ENCODE results near the gene PPFIBP1. TPM values are rescaled to one million over a fixed set of nuclear protein-coding genes. Genes with fewer than 3 reads are reported as not detected.
A peak's percentile ranks its signal among the peaks of the same experiment; 100 is the strongest.

Gene PPFIBP1
- total RNA-seq, 1 experiment from 2014 or later = 88.6 TPM

DNA sequence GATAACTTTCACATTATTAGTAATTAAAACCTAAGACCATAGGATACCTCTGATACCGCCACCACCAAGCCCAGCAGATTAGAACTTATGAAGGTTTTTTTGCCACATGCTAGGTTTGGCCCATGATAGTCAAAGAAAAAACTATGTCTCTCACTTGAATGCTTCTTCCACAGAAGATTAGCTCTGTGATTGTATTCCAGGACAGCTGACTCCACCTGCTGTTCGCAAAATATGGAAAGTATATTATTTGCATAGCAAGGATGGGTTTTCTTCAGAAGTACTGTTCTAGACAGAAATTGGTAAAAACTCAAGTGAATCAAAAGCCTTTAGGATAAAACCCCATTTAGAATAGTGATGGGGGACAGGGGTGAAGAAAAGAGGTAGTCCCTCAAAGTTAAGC, 42.2 kb downstream of the PPFIBP1 start:
- POLR2A ChIA-PET = interaction anchor here (0.6 to 0.7 kb wide), 2 partner anchors 8 to 106 kb away, joined by 5 to 13 read pairs; no protein-coding TSS in a partner anchor
- no peak for ATAC-seq

DNA sequence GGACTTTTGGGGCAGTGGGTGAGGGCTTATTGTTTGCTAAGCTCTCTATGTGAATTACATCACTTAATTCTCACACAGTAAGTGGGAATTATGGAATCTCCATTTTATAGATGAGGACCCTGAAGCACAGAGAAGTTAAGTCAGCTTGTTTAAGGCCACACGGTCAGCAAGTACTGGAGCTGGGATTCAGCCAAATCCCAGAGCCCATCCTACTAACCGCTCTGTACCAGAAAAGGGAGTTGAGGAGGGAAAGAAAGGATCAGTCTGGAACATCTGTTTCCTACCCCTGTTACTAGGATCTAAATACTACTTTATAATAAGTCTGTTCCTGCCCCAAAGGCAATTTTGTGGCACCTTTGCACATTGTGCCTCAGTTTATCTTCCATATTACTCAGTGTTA, 42.6 kb downstream of the PPFIBP1 start:
- ChIA-PET POLR2A (no interaction called here), CTCF (interaction anchor here (0.8 kb wide), 1 partner anchor 27 kb away, joined by 3 read pairs; no protein-coding TSS in a partner anchor)
- Histone ChIP-seq H3K4me3 (ENCODE audit: low read depth in 2 of 2, low read length in 2 of 2) (no peak overlapping the region), H3K9me3 (ENCODE audit: control insufficient read depth, insufficient read depth, low read depth, low read length) (no peaks in the 10 kb centered on the region), H3K4me1 (ENCODE audit: control insufficient read depth, insufficient read depth, low read length) (peaks cover 17% of the 10 kb centered on the region), H3K27ac (ENCODE audit: low read length) (no peak overlapping the region), H3K27me3 (ENCODE audit: control insufficient read depth, insufficient read depth, low read length) (no peaks in the 10 kb centered on the region), H3K36me3 (ENCODE audit: control insufficient read depth, insufficient read depth, low read length) (no peaks in the 10 kb centered on the region)
- DNase-seq (ENCODE audit: low read depth, low spot score) = no peak
- no peak for ATAC-seq
- intact Hi-C loops (cut with micrococcal nuclease; ENCODE audit: unreplicated experiment) (no loop called here), in situ Hi-C loops (cut with HindIII; ENCODE audit: low pct_unique_long_range_greater_than_20kb, low sequenced_read_pairs) (no loop called here)
- no peak for TF ChIP-seq TCF7L2 (IDR thresholded peaks at IDR 0.05; ENCODE audit: low read depth, low read length)
- no TSS peak for BruUV-seq (replicated peaks)

More for the DNA sequence above, 42.2 kb downstream of the PPFIBP1 start:
- in situ Hi-C loops (cut with HindIII; ENCODE audit: low pct_unique_long_range_greater_than_20kb, low sequenced_read_pairs) = no loop called here
- TF ChIP-seq TCF7L2 (IDR thresholded peaks at IDR 0.05; ENCODE audit: low read depth, low read length) (no peak), SIN3A (IDR thresholded peaks at IDR 0.05; ENCODE audit: borderline replicate concordance, insufficient read depth, low read depth, low read length) (no peak)
- TF ChIP-seq, protein P1, sequence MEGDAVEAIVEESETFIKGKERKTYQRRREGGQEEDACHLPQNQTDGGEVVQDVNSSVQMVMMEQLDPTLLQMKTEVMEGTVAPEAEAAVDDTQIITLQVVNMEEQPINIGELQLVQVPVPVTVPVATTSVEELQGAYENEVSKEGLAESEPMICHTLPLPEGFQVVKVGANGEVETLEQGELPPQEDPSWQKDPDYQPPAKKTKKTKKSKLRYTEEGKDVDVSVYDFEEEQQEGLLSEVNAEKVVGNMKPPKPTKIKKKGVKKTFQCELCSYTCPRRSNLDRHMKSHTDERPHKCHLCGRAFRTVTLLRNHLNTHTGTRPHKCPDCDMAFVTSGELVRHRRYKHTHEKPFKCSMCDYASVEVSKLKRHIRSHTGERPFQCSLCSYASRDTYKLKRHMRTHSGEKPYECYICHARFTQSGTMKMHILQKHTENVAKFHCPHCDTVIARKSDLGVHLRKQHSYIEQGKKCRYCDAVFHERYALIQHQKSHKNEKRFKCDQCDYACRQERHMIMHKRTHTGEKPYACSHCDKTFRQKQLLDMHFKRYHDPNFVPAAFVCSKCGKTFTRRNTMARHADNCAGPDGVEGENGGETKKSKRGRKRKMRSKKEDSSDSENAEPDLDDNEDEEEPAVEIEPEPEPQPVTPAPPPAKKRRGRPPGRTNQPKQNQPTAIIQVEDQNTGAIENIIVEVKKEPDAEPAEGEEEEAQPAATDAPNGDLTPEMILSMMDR (IDR thresholded peaks at IDR 0.05) = peak; percentile 23; the same call in 1 of the 2 replicates
- TF ChIP-seq, protein P2, sequence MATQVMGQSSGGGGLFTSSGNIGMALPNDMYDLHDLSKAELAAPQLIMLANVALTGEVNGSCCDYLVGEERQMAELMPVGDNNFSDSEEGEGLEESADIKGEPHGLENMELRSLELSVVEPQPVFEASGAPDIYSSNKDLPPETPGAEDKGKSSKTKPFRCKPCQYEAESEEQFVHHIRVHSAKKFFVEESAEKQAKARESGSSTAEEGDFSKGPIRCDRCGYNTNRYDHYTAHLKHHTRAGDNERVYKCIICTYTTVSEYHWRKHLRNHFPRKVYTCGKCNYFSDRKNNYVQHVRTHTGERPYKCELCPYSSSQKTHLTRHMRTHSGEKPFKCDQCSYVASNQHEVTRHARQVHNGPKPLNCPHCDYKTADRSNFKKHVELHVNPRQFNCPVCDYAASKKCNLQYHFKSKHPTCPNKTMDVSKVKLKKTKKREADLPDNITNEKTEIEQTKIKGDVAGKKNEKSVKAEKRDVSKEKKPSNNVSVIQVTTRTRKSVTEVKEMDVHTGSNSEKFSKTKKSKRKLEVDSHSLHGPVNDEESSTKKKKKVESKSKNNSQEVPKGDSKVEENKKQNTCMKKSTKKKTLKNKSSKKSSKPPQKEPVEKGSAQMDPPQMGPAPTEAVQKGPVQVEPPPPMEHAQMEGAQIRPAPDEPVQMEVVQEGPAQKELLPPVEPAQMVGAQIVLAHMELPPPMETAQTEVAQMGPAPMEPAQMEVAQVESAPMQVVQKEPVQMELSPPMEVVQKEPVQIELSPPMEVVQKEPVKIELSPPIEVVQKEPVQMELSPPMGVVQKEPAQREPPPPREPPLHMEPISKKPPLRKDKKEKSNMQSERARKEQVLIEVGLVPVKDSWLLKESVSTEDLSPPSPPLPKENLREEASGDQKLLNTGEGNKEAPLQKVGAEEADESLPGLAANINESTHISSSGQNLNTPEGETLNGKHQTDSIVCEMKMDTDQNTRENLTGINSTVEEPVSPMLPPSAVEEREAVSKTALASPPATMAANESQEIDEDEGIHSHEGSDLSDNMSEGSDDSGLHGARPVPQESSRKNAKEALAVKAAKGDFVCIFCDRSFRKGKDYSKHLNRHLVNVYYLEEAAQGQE (IDR thresholded peaks at IDR 0.05; ENCODE audit: insufficient read depth in 1 of 2, low read depth in 2 of 2, low read length in 1 of 2) = no peak
- intact Hi-C loops (cut with micrococcal nuclease; ENCODE audit: unreplicated experiment) = no loop called here
- no peak for DNase-seq (ENCODE audit: low read depth, low spot score)
- Histone ChIP-seq H3K27me3 (ENCODE audit: control insufficient read depth, insufficient read depth, low read length) (no peaks in the 10 kb centered on the region), H3K4me1 (ENCODE audit: control insufficient read depth, insufficient read depth, low read length) (peaks cover 22% of the 10 kb centered on the region), H3K4me3 (ENCODE audit: low read depth in 2 of 2, low read length in 2 of 2) (no peak overlapping the region), H3K36me3 (ENCODE audit: control insufficient read depth, insufficient read depth, low read length) (no peaks in the 10 kb centered on the region), H3K27ac (ENCODE audit: low read length) (no peak overlapping the region), H3K9me3 (ENCODE audit: control insufficient read depth, insufficient read depth, low read depth, low read length) (no peaks in the 10 kb centered on the region)
- CTCF ChIA-PET = interaction anchor here (0.6 to 0.8 kb wide), 4 partner anchors 27 to 1019 kb away, joined by 3 read pairs; no protein-coding TSS in a partner anchor
- BruUV-seq (replicated peaks) = no TSS peak

DNA sequence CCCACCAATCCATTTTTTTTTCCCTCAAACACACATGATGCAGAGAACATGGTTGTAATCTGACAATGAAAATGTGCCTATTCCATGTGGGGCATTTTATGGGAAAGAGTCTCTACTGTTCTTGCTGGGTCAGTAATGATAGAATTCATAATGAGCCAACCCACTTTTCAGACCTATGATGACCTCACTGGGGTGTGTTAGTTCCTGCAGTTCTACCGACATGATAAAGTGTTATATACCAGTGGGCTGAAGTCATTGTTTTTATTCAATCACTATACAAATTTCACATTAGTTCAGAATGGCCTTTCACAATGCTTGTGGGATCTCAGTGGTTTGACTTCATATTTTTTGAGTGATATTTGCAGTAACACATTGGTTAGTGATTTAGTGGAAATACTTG, 47.5 kb downstream of the PPFIBP1 start:
- H3K27me3 ChIP-seq (ENCODE audit: control insufficient read depth, insufficient read depth, low read length) = no peaks in the 10 kb centered on the region
- TF ChIP-seq, protein P2 (IDR thresholded peaks at IDR 0.05; ENCODE audit: insufficient read depth in 1 of 2, low read depth in 2 of 2, low read length in 1 of 2) = no peak
- TF ChIP-seq SIN3A (IDR thresholded peaks at IDR 0.05; ENCODE audit: borderline replicate concordance, insufficient read depth, low read depth, low read length) = no peak
- TF ChIP-seq POLR2AphosphoS5 (IDR thresholded peaks at IDR 0.05; ENCODE audit: low read depth, low read length) = no peak
- TF ChIP-seq, protein P1 (IDR thresholded peaks at IDR 0.05) = no peak
- TF ChIP-seq TCF7L2 (IDR thresholded peaks at IDR 0.05; ENCODE audit: low read depth, low read length) = no peak
- POLR2A ChIA-PET = no interaction called here
- H3K9me3 ChIP-seq (ENCODE audit: control insufficient read depth, insufficient read depth, low read depth, low read length) = no peaks in the 10 kb centered on the region
- CTCF ChIA-PET = no interaction called here
- intact Hi-C loops (cut with micrococcal nuclease; ENCODE audit: unreplicated experiment) = no loop called here
- in situ Hi-C loops (cut with HindIII; ENCODE audit: low pct_unique_long_range_greater_than_20kb, low sequenced_read_pairs) = no loop called here
- BruUV-seq (replicated peaks) = no TSS peak
- peaks cover 4% of the 10 kb centered on the region; the same call in 1 of the 2 replicates for H3K4me1 ChIP-seq (ENCODE audit: control insufficient read depth, insufficient read depth, low read length)
- no peak overlapping the region for H3K27ac ChIP-seq (ENCODE audit: low read length)
- no peak for DNase-seq (ENCODE audit: low read depth, low spot score)
- no peaks in the 10 kb centered on the region for H3K36me3 ChIP-seq (ENCODE audit: control insufficient read depth, insufficient read depth, low read length)
- ATAC-seq = no peak
- H3K4me3 ChIP-seq (ENCODE audit: low read depth in 2 of 2, low read length in 2 of 2) = no peak overlapping the region
